ENCODE measurements around the gene CLDN25. TPM values are rescaled to one million over a fixed set of nuclear protein-coding genes. Genes with fewer than 3 reads are reported as not detected.

Gene CLDN25
- total and polyA plus RNA-seq, 2 experiments from 2014 or later = not detected

DNA sequence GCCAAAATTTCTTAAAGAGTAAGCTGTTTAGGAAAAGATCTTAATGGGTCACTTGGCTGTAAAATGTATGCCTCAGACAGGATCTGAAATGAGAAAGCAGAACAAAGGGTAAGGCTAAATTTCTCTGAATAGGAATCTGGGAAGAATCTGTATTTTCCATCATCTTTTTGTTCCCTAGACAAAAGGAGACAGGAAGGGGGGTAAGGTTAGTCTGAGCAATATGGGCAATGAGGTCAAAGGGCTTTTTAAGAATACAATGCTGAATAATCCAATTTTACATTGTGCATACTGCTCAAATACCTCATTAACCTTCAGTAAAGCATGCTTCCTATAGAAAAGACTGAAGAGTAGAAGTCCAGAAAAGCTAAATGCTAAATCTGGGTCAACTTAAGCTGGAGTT is 34.6 kb downstream of the CLDN25 start:
- 0 out of 2 replicates have a peak, but pooled peaks cover 6% of the 10 kb centered on the region for H3F3A ChIP-seq (replicated peaks; ENCODE audit: low read depth)
- no peak overlapping the region for H3K4me2 ChIP-seq
- TF ChIP-seq STAT1 (IDR thresholded peaks at IDR 0.05; ENCODE audit: unreplicated experiment) (no peak), EZH2 (IDR thresholded peaks at IDR 0.05; ENCODE audit: low read depth, unreplicated experiment) (no peak)
- TF ChIP-seq, protein P1, sequence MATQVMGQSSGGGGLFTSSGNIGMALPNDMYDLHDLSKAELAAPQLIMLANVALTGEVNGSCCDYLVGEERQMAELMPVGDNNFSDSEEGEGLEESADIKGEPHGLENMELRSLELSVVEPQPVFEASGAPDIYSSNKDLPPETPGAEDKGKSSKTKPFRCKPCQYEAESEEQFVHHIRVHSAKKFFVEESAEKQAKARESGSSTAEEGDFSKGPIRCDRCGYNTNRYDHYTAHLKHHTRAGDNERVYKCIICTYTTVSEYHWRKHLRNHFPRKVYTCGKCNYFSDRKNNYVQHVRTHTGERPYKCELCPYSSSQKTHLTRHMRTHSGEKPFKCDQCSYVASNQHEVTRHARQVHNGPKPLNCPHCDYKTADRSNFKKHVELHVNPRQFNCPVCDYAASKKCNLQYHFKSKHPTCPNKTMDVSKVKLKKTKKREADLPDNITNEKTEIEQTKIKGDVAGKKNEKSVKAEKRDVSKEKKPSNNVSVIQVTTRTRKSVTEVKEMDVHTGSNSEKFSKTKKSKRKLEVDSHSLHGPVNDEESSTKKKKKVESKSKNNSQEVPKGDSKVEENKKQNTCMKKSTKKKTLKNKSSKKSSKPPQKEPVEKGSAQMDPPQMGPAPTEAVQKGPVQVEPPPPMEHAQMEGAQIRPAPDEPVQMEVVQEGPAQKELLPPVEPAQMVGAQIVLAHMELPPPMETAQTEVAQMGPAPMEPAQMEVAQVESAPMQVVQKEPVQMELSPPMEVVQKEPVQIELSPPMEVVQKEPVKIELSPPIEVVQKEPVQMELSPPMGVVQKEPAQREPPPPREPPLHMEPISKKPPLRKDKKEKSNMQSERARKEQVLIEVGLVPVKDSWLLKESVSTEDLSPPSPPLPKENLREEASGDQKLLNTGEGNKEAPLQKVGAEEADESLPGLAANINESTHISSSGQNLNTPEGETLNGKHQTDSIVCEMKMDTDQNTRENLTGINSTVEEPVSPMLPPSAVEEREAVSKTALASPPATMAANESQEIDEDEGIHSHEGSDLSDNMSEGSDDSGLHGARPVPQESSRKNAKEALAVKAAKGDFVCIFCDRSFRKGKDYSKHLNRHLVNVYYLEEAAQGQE (IDR thresholded peaks at IDR 0.05; ENCODE audit: unreplicated experiment) = no peak
- H3K4me3 ChIP-seq = no peak overlapping the region
- Mint-ChIP-seq H3K36me3 (ENCODE audit: low read depth) (peaks cover 80% of the 10 kb centered on the region), H3K27me3 (ENCODE audit: insufficient read depth, low read depth, poor library complexity) (peaks cover 2% of the 10 kb centered on the region), H3K9me3 (no peaks in the 10 kb centered on the region), H3K4me3 (no peak overlapping the region), H3K4me1 (peaks cover 6% of the 10 kb centered on the region; the same call in 2 of the 3 replicates), H3K27ac (no peak overlapping the region)
- peak overlapping the region; percentile 14; the same call in 1 of the 2 replicates for H3K27ac ChIP-seq (ENCODE audit: low read depth)
- H3K79me2 ChIP-seq (replicated peaks; ENCODE audit: insufficient read depth) = peaks cover 6% of the 10 kb centered on the region; the same call in 1 of the 2 replicates
- peaks cover 4% of the 10 kb centered on the region for H4K20me1 ChIP-seq (replicated peaks; ENCODE audit: insufficient read depth)
- no peaks in the 10 kb centered on the region for H3K9me2 ChIP-seq (ENCODE audit: insufficient read depth)
- DNase-seq (ENCODE audit: low spot score) (no peak), ATAC-seq (no peak)
- H3K27me3 ChIP-seq (ENCODE audit: insufficient read depth) = no peaks in the 10 kb centered on the region
- no peaks in the 10 kb centered on the region for H3K4me1 ChIP-seq (ENCODE audit: insufficient read depth)
- H2AFZ ChIP-seq = no peak overlapping the region
- H3K36me3 ChIP-seq (ENCODE audit: insufficient read depth) = peaks cover 59% of the 10 kb centered on the region

DNA sequence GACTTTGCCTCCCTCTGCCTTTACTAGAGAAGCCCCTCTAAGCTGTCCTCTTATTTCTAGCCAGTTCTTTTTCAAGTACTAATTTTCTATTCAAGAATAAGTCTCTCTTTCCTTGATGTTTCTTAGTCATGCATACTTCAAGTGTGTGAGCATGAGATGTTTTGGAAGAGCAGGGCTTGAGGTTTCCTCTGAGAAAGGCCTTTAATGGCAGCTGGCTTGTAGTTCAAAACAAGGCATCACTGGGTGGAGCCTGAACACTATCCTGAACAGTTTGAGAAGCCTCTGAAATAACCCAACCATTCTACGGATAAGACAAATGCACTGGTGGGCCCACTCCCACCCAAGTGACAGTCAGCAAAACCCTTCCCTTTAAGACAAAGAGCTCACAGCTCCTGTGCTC is 37.6 kb downstream of the CLDN25 start:
- Histone ChIP-seq H3K27ac (ENCODE audit: low read depth) (peak overlapping the region; percentile 82), H4K20me1 (replicated peaks; ENCODE audit: insufficient read depth) (no peaks in the 10 kb centered on the region; the same call in 1 of the 2 replicates), H3K4me3 (no peak overlapping the region), H3K79me2 (replicated peaks; ENCODE audit: insufficient read depth) (peaks cover 14% of the 10 kb centered on the region; the same call in 1 of the 2 replicates), H3F3A (replicated peaks; ENCODE audit: low read depth) (0 out of 2 replicates have a peak, but pooled peaks cover 6% of the 10 kb centered on the region), H3K9me2 (ENCODE audit: insufficient read depth) (no peaks in the 10 kb centered on the region), H3K27me3 (ENCODE audit: insufficient read depth) (no peaks in the 10 kb centered on the region), H3K4me2 (no peak overlapping the region), H3K4me1 (ENCODE audit: insufficient read depth) (no peaks in the 10 kb centered on the region), H3K36me3 (ENCODE audit: insufficient read depth) (peaks cover 74% of the 10 kb centered on the region), H2AFZ (no peak overlapping the region)
- no peak for ATAC-seq
- Mint-ChIP-seq H3K27ac (0 out of 2 replicates have a peak overlapping the region, but pooled peaks have one; percentile 23), H3K27me3 (ENCODE audit: insufficient read depth, low read depth, poor library complexity) (no peaks in the 10 kb centered on the region), H3K36me3 (ENCODE audit: low read depth) (peaks cover 82% of the 10 kb centered on the region), H3K4me1 (peaks cover 6% of the 10 kb centered on the region; the same call in 2 of the 3 replicates), H3K4me3 (no peak overlapping the region), H3K9me3 (no peaks in the 10 kb centered on the region)
- DNase-seq (ENCODE audit: low spot score) = no peak
- TF ChIP-seq EZH2 (IDR thresholded peaks at IDR 0.05; ENCODE audit: low read depth, unreplicated experiment) (no peak), EZH2phosphoT487 (IDR thresholded peaks at IDR 0.05; ENCODE audit: unreplicated experiment) (no peak), POLR2AphosphoS5 (IDR thresholded peaks at IDR 0.05; ENCODE audit: low read depth) (no peak), JUNB (IDR thresholded peaks at IDR 0.05; ENCODE audit: unreplicated experiment) (no peak), ZNF114 (CRISPR knock-in tag; IDR thresholded peaks at IDR 0.05) (no peak), NANOG (IDR thresholded peaks at IDR 0.05; ENCODE audit: borderline replicate concordance) (no peak), STAT1 (IDR thresholded peaks at IDR 0.05; ENCODE audit: unreplicated experiment) (no peak), ZNF331 (CRISPR knock-in tag; IDR thresholded peaks at IDR 0.05; ENCODE audit: low read depth) (no peak)
- TF ChIP-seq, protein P1 (IDR thresholded peaks at IDR 0.05; ENCODE audit: unreplicated experiment) = no peak
- TF ChIP-seq, protein P2, sequence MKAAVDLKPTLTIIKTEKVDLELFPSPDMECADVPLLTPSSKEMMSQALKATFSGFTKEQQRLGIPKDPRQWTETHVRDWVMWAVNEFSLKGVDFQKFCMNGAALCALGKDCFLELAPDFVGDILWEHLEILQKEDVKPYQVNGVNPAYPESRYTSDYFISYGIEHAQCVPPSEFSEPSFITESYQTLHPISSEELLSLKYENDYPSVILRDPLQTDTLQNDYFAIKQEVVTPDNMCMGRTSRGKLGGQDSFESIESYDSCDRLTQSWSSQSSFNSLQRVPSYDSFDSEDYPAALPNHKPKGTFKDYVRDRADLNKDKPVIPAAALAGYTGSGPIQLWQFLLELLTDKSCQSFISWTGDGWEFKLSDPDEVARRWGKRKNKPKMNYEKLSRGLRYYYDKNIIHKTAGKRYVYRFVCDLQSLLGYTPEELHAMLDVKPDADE (IDR thresholded peaks at IDR 0.05) = no peak
- TF ChIP-seq, protein P3, sequence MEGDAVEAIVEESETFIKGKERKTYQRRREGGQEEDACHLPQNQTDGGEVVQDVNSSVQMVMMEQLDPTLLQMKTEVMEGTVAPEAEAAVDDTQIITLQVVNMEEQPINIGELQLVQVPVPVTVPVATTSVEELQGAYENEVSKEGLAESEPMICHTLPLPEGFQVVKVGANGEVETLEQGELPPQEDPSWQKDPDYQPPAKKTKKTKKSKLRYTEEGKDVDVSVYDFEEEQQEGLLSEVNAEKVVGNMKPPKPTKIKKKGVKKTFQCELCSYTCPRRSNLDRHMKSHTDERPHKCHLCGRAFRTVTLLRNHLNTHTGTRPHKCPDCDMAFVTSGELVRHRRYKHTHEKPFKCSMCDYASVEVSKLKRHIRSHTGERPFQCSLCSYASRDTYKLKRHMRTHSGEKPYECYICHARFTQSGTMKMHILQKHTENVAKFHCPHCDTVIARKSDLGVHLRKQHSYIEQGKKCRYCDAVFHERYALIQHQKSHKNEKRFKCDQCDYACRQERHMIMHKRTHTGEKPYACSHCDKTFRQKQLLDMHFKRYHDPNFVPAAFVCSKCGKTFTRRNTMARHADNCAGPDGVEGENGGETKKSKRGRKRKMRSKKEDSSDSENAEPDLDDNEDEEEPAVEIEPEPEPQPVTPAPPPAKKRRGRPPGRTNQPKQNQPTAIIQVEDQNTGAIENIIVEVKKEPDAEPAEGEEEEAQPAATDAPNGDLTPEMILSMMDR (conservative IDR thresholded peaks at IDR 0.05; ENCODE audit: low read depth in 2 of 2) = no peak

Measured in GM23338 (cell line).